Progenitor cell of endocrine pancreas (in vitro differentiated cells): ENCODE results near the gene PARP4. TPM values are rescaled to one million over a fixed set of nuclear protein-coding genes. Genes with fewer than 3 reads are reported as not detected.
"Not testable (repeated sequence)": the region's sequence is repeated elsewhere in the genome, so short reads cannot be mapped to it uniquely, and the experiment has no call there.

Experiments
- DNase-seq: peaks from one replicate; pipeline ENCODE4 v3.0.0; 2021; ENCODE audit warnings: low spot score; ENCODE audit not compliant: unreplicated experiment
- H3K27ac Mint-ChIP-seq: 2 replicates; pipeline ENCODE4 v1.8.0; 2021; ENCODE audit warnings: mild to moderate bottlenecking, moderate library complexity, mixed read lengths
- H3K27me3 Mint-ChIP-seq: 2 replicates; pipeline ENCODE4 v1.8.0; 2021; ENCODE audit warnings: mixed read lengths
- H3K36me3 Mint-ChIP-seq: 2 replicates; pipeline ENCODE4 v1.8.0; 2022; ENCODE audit warnings: mixed read lengths; ENCODE audit not compliant: insufficient read depth
- H3K4me1 Mint-ChIP-seq: 2 replicates; pipeline ENCODE4 v1.8.0; 2021; ENCODE audit warnings: low read depth, mixed read lengths
- H3K4me3 Mint-ChIP-seq: 2 replicates; pipeline ENCODE4 v1.8.0; 2021; ENCODE audit warnings: low read depth, mild to moderate bottlenecking, moderate library complexity, mixed read lengths
- H3K9me3 Mint-ChIP-seq: 2 replicates; pipeline ENCODE4 v1.8.0; 2021; ENCODE audit warnings: low read depth, mixed read lengths
- CTCF ChIP-seq: fragments of 200-600 bp; sonication (generic); IDR thresholded peaks from one replicate; pipeline ENCODE4 v1.5.0; 2021; ENCODE audit warnings: antibody characterized with exemption, mild to moderate bottlenecking; ENCODE audit not compliant: unreplicated experiment
- total RNA-seq: library from RNA; stranded (reverse); gene quantifications from 2 replicates; pipeline ENCODE4 v1.2.1, GENCODE V29; 2021

PARP4 gene
- total RNA-seq, 1 donor from 2014 or later = 47.3 TPM

GRCh38 chr13:24381541-24382265 is 130.9 kb downstream of the PARP4 start:
- no peaks in the 10 kb centered on the region for H3K4me1 Mint-ChIP-seq
- H3K4me3 Mint-ChIP-seq = no peak overlapping the region
- no peaks in the 10 kb centered on the region for H3K9me3 Mint-ChIP-seq
- H3K27me3 Mint-ChIP-seq = no peaks in the 10 kb centered on the region
- DNase-seq = no peak
- H3K27ac Mint-ChIP-seq = no peak overlapping the region
- no peak for TF ChIP-seq CTCF
- no peaks in the 10 kb centered on the region for H3K36me3 Mint-ChIP-seq

GRCh38 chr13:24380881-24381280 is 131.7 kb downstream of the PARP4 start:
- not testable (repeated sequence) for H3K27ac Mint-ChIP-seq, H3K4me3 Mint-ChIP-seq, H3K27me3 Mint-ChIP-seq, H3K36me3 Mint-ChIP-seq, H3K9me3 Mint-ChIP-seq, DNase-seq, H3K4me1 Mint-ChIP-seq

GRCh38 chr13:24380227-24380626 is 132.4 kb downstream of the PARP4 start:
- H3K27ac Mint-ChIP-seq, H3K27me3 Mint-ChIP-seq, DNase-seq, H3K9me3 Mint-ChIP-seq, H3K36me3 Mint-ChIP-seq, H3K4me1 Mint-ChIP-seq, H3K4me3 Mint-ChIP-seq: not testable (repeated sequence)

- H3K4me3 Mint-ChIP-seq, H3K27ac Mint-ChIP-seq, DNase-seq, H3K27me3 Mint-ChIP-seq, H3K36me3 Mint-ChIP-seq: not testable (repeated sequence)
- peaks cover 11% of the 10 kb centered on the region for H3K4me1 Mint-ChIP-seq
- H3K9me3 Mint-ChIP-seq = peaks cover 14% of the 10 kb centered on the region
These were observed 141.3 kb downstream of the PARP4 start for GRCh38 chr13:24371273-24371672.

Other genes starting within 250 kb of the PARP4 start
- gene C1QTNF9, start 203.2 kb downstream of the PARP4 start, total RNA-seq = not detected in 2 replicates
- 1.9 TPM in 2 replicates for gene ATP12A, start 167.6 kb upstream of the PARP4 start, total RNA-seq